Uterus (tissue), 2 donors: ENCODE measurements around the gene PIAS2.

Experiments used
- CTCF ChIP-seq, 4 experiments: fragments of 200-600 bp in 2 of 4; fragments of 450-650 bp in 2 of 4; sonication (generic) in 2 of 4; IDR thresholded peaks; one replicate each; pipeline ENCODE4 v1.5.1; 2016 to 2019; ENCODE audit warnings: antibody characterized with exemption in 4 of 4, mild to moderate bottlenecking in 2 of 4, moderate library complexity in 1 of 4
- POLR2A ChIP-seq, 2 donors: fragments of 450-650 bp; IDR thresholded peaks; one replicate each; pipeline ENCODE4 v1.6.1; 2016; ENCODE audit warnings: antibody characterized with exemption in 2 of 2, mild to moderate bottlenecking in 1 of 2, moderate library complexity in 1 of 2

GRCh38 chr18:46892842-46893241 lies 24.5 kb downstream of the PIAS2 start:
- TF ChIP-seq CTCF (IDR thresholded peaks at IDR 0.05) (no peak), POLR2A (IDR thresholded peaks at IDR 0.05) (no peak)
